OCI-LY1 (cell line): ENCODE results near the gene C2orf78.

Experiments used
- H2AFZ ChIP-seq: fragments of 200-600 bp; sonication (generic), shearing (Covaris generic); 2 replicates; pipeline ENCODE4 v1.6.0; 2014; ENCODE audit warnings: antibody characterized with exemption, mild to moderate bottlenecking, low read length
- H3F3A ChIP-seq: fragments of 200-600 bp; sonication (generic), shearing (Covaris generic); 2 replicates; pipeline ENCODE4 v1.6.0; 2014; ENCODE audit warnings: mild to moderate bottlenecking, antibody characterized with exemption, low read length, moderate library complexity; ENCODE audit not compliant: insufficient read depth
- H3K27ac ChIP-seq: fragments of 200-600 bp; sonication (generic); 2 replicates; pipeline ENCODE4 v1.5.1; 2014; ENCODE audit warnings: low read length, mixed run types, mild to moderate bottlenecking, low read depth; ENCODE audit not compliant: poor library complexity, severe bottlenecking
- H3K27me3 ChIP-seq: fragments of 200-600 bp; sonication (generic); 2 replicates; pipeline ENCODE4 v1.6.0; 2014; ENCODE audit warnings: antibody characterized with exemption, mild to moderate bottlenecking, low read length, moderate library complexity; ENCODE audit not compliant: insufficient read depth
- H3K36me3 ChIP-seq: fragments of 200-600 bp; sonication (generic); 2 replicates; pipeline ENCODE4 v1.6.1; 2014; ENCODE audit warnings: mild to moderate bottlenecking, antibody characterized with exemption, low read length, moderate library complexity, mixed read lengths; ENCODE audit not compliant: insufficient read depth
- H3K4me1 ChIP-seq: fragments of 200-600 bp; sonication (generic); 2 replicates; pipeline ENCODE4 v1.5.1; 2014; ENCODE audit warnings: mild to moderate bottlenecking, low read length, moderate library complexity; ENCODE audit not compliant: insufficient read depth, severe bottlenecking
- H3K4me2 ChIP-seq: fragments of 200-600 bp; sonication (generic), shearing (Covaris generic); 2 replicates; pipeline ENCODE4 v1.6.1; 2014; ENCODE audit warnings: low read length
- H3K4me3 ChIP-seq: fragments of 200-600 bp; sonication (generic); 2 replicates; pipeline ENCODE4 v1.5.1; 2014; ENCODE audit warnings: low read length, low read depth, mild to moderate bottlenecking, mixed read lengths; ENCODE audit not compliant: poor library complexity, severe bottlenecking
- H3K79me2 ChIP-seq: fragments of 200-600 bp; shearing (Covaris generic); 2 replicates; pipeline ENCODE4 v1.6.1; 2016; ENCODE audit warnings: mixed run types, low read length, mixed read lengths; ENCODE audit not compliant: insufficient read depth
- H3K9ac ChIP-seq: fragments of 200-600 bp; sonication (generic), shearing (Covaris generic); 2 replicates; pipeline ENCODE4 v1.6.1; 2014; ENCODE audit warnings: mild to moderate bottlenecking, low read length, mixed read lengths
- H3K9me2 ChIP-seq: fragments of 200-600 bp; sonication (generic), shearing (Covaris generic); 2 replicates; pipeline ENCODE4 v1.6.1; 2014; ENCODE audit warnings: low read depth, mild to moderate bottlenecking, low read length, mixed read lengths
- H3K9me3 ChIP-seq: fragments of 200-600 bp; shearing (Covaris generic); 2 replicates; pipeline ENCODE4 v1.6.1; 2014; ENCODE audit warnings: low read length, mixed read lengths
- H4K20me1 ChIP-seq: fragments of 200-600 bp; sonication (generic), shearing (Covaris generic); 2 replicates; pipeline ENCODE4 v1.6.0; 2016; ENCODE audit warnings: mild to moderate bottlenecking, low read length; ENCODE audit not compliant: insufficient read depth
- CTCF ChIP-seq: fragments of 200-600 bp; sonication (generic), shearing (Covaris generic); IDR thresholded peaks from 2 replicates; pipeline ENCODE4 v1.5.1; 2017; ENCODE audit warnings: mild to moderate bottlenecking, antibody characterized with exemption, low read length, moderate library complexity, mixed read lengths
- EZH2 ChIP-seq: fragments of 200-600 bp; sonication (generic), shearing (Covaris generic); IDR thresholded peaks from 2 replicates; pipeline ENCODE4 v1.8.0; 2017; ENCODE audit warnings: borderline replicate concordance, mixed run types, mild to moderate bottlenecking, antibody characterized with exemption, low read length, moderate library complexity, mixed read lengths

Gene C2orf78

GRCh38 chr2:73827660-73828388 lies 43.8 kb downstream of the C2orf78 start:
- Histone ChIP-seq H3K4me1 (peaks cover 33% of the 10 kb centered on the region), H3K9ac (peak overlapping the region; percentile 88), H3K4me3 (peak overlapping the region; percentile 90), H3K9me2 (no peaks in the 10 kb centered on the region), H3K79me2 (0 out of 2 replicates have a peak, but pooled peaks cover 3% of the 10 kb centered on the region), H3K36me3 (peaks cover 17% of the 10 kb centered on the region), H3K27ac (peak overlapping the region; percentile 50), H3K27me3 (no peaks in the 10 kb centered on the region), H2AFZ (peak overlapping the region; percentile 80; the same call in 1 of the 2 replicates), H3F3A (no peaks in the 10 kb centered on the region), H3K4me2 (peak overlapping the region; percentile 95), H4K20me1 (no peaks in the 10 kb centered on the region), H3K9me3 (0 out of 2 replicates have a peak, but pooled peaks cover 2% of the 10 kb centered on the region)
- TF ChIP-seq CTCF = no peak
- no peak for TF ChIP-seq EZH2

- Histone ChIP-seq H3K9ac (peak overlapping the region; percentile 88), H3K4me1 (peaks cover 33% of the 10 kb centered on the region), H4K20me1 (no peaks in the 10 kb centered on the region), H3K9me3 (0 out of 2 replicates have a peak, but pooled peaks cover 2% of the 10 kb centered on the region), H3K79me2 (0 out of 2 replicates have a peak, but pooled peaks cover 3% of the 10 kb centered on the region), H3K36me3 (peaks cover 22% of the 10 kb centered on the region), H3K27me3 (no peaks in the 10 kb centered on the region), H3K9me2 (no peaks in the 10 kb centered on the region), H3K4me3 (peak overlapping the region; percentile 90), H3F3A (no peaks in the 10 kb centered on the region), H3K27ac (peak overlapping the region; percentile 50), H3K4me2 (peak overlapping the region; percentile 95), H2AFZ (peak overlapping the region; percentile 80; the same call in 1 of the 2 replicates)
- TF ChIP-seq EZH2 = no peak
- no peak for TF ChIP-seq CTCF
Observed at GRCh38 chr2:73828389-73828817, 44.4 kb downstream of the C2orf78 start.

GRCh38 chr2:73828818-73829570 lies 45.0 kb downstream of the C2orf78 start, which contains the start of gene STAMBP:
STAMBP (plus strand) TSS chr2:73828961; CDS start chr2:73830857, 1,896 bp downstream.
- Histone ChIP-seq H3K27ac (peak within 1 kb of the TSS; percentile 50), H3K27me3 (no peaks in the 10 kb centered on the region), H2AFZ (peak within 1 kb of the TSS; percentile 80; the same call in 1 of the 2 replicates), H3K9me2 (no peaks in the 10 kb centered on the region), H3K4me1 (peaks cover 33% of the 10 kb centered on the region), H3K4me3 (peak within 1 kb of the TSS; percentile 90), H4K20me1 (no peaks in the 10 kb centered on the region), H3K79me2 (0 out of 2 replicates have a peak, but pooled peaks cover 3% of the 10 kb centered on the region), H3K9me3 (0 out of 2 replicates have a peak, but pooled peaks cover 2% of the 10 kb centered on the region), H3K36me3 (peaks cover 27% of the 10 kb centered on the region), H3K9ac (peak within 1 kb of the TSS; percentile 88), H3F3A (no peaks in the 10 kb centered on the region), H3K4me2 (peak within 1 kb of the TSS; percentile 95)
- TF ChIP-seq CTCF (no peak), EZH2 (no peak)
